Colonic mucosa (tissue), 4 donors: ENCODE results near the gene NPLOC4. TPM values are rescaled to one million over a fixed set of nuclear protein-coding genes. Genes with fewer than 3 reads are reported as not detected.
A peak's percentile ranks its signal among the peaks of the same experiment; 100 is the strongest.

Experiments used
- DNase-seq: peaks from one replicate; pipeline ENCODE4 v3.0.0-alpha.2; 2020
- H3K27ac ChIP-seq: fragments of 200-600 bp; one replicate; pipeline ENCODE4 v1.8.0; 2021
- H3K27me3 ChIP-seq: fragments of 200-600 bp; one replicate; pipeline ENCODE4 v1.8.0; 2021
- H3K36me3 ChIP-seq: fragments of 200-600 bp; one replicate; pipeline ENCODE4 v1.8.0; 2021
- H3K4me1 ChIP-seq: fragments of 200-600 bp; one replicate; pipeline ENCODE4 v1.8.0; 2021; ENCODE audit warnings: mild to moderate bottlenecking
- H3K4me3 ChIP-seq: fragments of 200-600 bp; one replicate; pipeline ENCODE4 v1.8.0; 2021
- H3K9ac ChIP-seq, 2 donors: one replicate each; pipeline ENCODE4 v1.7.0; 2013; ENCODE audit warnings: control low read depth in 2 of 2, low read depth in 2 of 2, low read length in 2 of 2
- H3K9me3 ChIP-seq: fragments of 200-600 bp; one replicate; pipeline ENCODE4 v1.8.0; 2021
- intact Hi-C: fragments of 100-400 bp; cut with DNase I; formaldehyde crosslinking; loops from one replicate; pipeline ENCODE4 v1.14.1; 2022
- total RNA-seq, 2 donors: library from RNA; stranded (reverse); fragmentation: NEBNext Ultra II Directional in 1 of 2; extraction: Animal tissue kit (Norgen Biotek cat#: 25700) in 1 of 2; gene quantifications; one replicate each; pipeline ENCODE4 v1.2.1, GENCODE V29; 2021
- TF ChIP-seq, protein P1 (sequence below): fragments of 200-600 bp; IDR thresholded peaks from one replicate; pipeline ENCODE4 v1.8.0; 2022; ENCODE audit warnings: antibody characterized with exemption, mild to moderate bottlenecking
- donor health status: healthy.
- donor health status: DM: no; HTN: no; CAD: no.
- donor health status: DM: no; HTN: no; CAD: no.

The NPLOC4 gene
- total RNA-seq, 2 donors from 2014 or later, result 69.8 to 74.1 TPM

DNA sequence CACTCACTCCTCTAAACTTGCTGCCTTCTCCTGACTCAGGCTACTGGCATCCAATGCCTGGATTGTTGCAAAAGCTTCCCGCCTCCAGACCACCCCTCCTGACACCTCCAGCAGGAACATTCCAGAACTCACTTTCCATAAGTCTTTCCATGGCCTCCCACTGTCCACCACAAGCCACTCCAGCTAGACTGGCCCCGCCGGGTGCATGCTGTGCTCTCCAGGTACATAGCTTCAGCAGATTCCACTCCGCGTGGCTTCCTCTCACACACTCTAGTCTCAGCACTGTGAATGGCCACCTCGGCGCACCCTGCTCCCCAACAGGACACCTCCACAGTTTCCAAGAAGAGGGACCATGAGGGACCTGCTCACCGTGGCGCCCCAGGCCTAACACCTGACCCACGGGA is 58.9 kb downstream of the NPLOC4 start:
- no peak for DNase-seq
- Histone ChIP-seq H3K4me1 (no peaks in the 10 kb centered on the region), H3K9ac (no peak overlapping the region), H3K36me3 (no peaks in the 10 kb centered on the region), H3K9me3 (no peaks in the 10 kb centered on the region), H3K27ac (no peak overlapping the region), H3K4me3 (no peak overlapping the region), H3K27me3 (no peaks in the 10 kb centered on the region)
- TF ChIP-seq, protein P1, sequence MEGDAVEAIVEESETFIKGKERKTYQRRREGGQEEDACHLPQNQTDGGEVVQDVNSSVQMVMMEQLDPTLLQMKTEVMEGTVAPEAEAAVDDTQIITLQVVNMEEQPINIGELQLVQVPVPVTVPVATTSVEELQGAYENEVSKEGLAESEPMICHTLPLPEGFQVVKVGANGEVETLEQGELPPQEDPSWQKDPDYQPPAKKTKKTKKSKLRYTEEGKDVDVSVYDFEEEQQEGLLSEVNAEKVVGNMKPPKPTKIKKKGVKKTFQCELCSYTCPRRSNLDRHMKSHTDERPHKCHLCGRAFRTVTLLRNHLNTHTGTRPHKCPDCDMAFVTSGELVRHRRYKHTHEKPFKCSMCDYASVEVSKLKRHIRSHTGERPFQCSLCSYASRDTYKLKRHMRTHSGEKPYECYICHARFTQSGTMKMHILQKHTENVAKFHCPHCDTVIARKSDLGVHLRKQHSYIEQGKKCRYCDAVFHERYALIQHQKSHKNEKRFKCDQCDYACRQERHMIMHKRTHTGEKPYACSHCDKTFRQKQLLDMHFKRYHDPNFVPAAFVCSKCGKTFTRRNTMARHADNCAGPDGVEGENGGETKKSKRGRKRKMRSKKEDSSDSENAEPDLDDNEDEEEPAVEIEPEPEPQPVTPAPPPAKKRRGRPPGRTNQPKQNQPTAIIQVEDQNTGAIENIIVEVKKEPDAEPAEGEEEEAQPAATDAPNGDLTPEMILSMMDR, result no peak
- intact Hi-C loops, result no loop called here

DNA sequence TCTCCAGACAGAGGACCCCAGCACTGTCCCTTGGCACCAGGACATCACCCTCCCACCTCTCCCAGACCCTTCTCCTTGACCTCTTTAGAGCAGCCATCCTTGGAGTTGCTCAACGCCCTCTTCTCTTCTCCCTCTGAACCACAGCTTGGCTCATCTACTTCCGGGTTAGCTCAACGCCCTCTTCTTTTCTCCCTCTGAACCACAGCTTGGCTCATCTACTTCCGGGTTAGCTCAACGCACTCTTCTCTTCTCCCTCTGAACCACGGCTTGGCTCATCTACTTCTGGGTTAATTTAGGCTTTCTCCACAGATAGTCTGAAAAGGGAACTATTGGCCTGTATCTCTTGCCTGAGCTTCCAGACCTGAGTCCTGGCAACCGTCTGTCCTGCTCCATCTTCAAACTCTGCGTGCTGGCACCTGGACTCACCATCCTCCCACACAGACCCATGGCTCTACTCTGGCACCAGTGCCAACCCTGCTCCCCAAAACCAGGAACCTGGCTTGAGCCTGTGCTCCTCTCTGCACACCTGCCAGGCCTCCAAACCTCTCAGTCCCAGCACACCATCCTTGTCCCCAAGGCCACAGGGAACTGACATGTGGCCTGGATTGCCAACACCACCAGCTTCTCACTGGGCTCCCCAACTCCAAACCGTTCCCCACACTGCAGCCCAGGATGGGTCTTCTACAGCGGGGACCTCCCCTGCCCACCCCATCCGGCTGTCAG is 59.5 kb downstream of the NPLOC4 start:
- no peaks in the 10 kb centered on the region for H3K27me3 ChIP-seq
- TF ChIP-seq, protein P1, result no peak
- no peak overlapping the region for H3K9ac ChIP-seq
- H3K4me1 ChIP-seq, result no peaks in the 10 kb centered on the region
- no peak for DNase-seq
- H3K36me3 ChIP-seq, result no peaks in the 10 kb centered on the region
- intact Hi-C loops, result no loop called here
- no peak overlapping the region for H3K4me3 ChIP-seq
- H3K9me3 ChIP-seq, result no peaks in the 10 kb centered on the region
- no peak overlapping the region for H3K27ac ChIP-seq

DNA sequence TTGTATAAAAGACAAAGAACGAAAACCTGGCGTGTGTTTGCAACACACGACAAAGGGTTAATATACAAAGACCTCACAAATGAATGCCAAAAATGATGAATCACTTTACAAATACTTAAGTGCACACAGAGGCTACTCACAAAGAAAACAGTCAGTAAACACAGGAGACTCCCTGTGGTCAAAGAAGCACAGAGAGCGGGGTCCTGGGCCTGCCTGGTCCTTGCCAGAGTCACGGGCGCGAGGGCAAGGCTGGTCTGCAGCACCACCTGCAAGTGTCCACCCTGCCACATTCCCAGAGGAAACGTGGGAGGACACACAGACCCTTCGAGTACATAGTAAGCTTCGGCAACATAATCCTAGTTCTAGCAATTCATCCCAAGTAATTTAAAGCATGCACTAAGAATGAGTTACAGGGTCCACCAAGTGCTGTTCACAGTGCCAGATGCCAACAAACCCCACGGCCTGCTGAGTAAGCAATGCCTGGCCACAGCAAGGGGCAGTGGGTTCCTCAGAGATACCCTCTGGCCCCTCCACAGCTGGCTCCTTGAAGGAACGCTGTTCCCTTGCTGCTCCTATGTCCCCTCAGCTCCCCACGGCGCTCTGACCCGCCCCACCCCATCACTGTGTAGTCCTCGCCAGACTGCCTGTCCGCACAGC is 60.2 kb downstream of the NPLOC4 start:
- TF ChIP-seq, protein P1, result no peak

DNA sequence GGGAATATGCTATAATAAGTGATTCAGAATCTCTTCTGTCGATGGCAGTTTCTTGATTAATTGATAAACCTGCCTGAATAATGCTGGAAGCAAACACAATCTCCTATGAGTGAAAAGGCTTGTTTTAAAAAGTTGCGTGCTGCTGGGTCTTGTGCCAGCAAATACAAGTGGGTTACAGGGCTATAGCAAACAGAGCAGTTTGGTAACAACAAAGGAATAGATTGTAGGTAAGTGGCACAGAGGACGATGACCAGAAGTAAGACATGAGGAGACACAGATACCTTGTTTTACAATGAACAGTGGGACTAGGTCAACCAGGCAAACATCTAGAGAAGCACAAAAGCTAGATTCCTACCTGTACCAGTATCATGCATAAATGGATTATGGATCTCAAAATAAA is 61.1 kb downstream of the NPLOC4 start:
- no peak overlapping the region for H3K9ac ChIP-seq
- H3K4me1 ChIP-seq, result no peaks in the 10 kb centered on the region
- H3K27me3 ChIP-seq, result no peaks in the 10 kb centered on the region
- H3K27ac ChIP-seq, result peak overlapping the region; percentile 11
- TF ChIP-seq, protein P1, result no peak
- intact Hi-C loops, result no loop called here
- DNase-seq, result no peak
- H3K4me3 ChIP-seq, result no peak overlapping the region
- H3K36me3 ChIP-seq, result no peaks in the 10 kb centered on the region
- no peaks in the 10 kb centered on the region for H3K9me3 ChIP-seq

More for the DNA sequence above, 60.2 kb downstream of the NPLOC4 start:
- H3K4me3 ChIP-seq, result no peak overlapping the region
- intact Hi-C loops, result no loop called here
- no peak overlapping the region for H3K27ac ChIP-seq
- no peaks in the 10 kb centered on the region for H3K9me3 ChIP-seq
- H3K27me3 ChIP-seq, result no peaks in the 10 kb centered on the region
- H3K4me1 ChIP-seq, result no peaks in the 10 kb centered on the region
- no peak for DNase-seq
- H3K9ac ChIP-seq, result no peak overlapping the region
- H3K36me3 ChIP-seq, result no peaks in the 10 kb centered on the region

DNA sequence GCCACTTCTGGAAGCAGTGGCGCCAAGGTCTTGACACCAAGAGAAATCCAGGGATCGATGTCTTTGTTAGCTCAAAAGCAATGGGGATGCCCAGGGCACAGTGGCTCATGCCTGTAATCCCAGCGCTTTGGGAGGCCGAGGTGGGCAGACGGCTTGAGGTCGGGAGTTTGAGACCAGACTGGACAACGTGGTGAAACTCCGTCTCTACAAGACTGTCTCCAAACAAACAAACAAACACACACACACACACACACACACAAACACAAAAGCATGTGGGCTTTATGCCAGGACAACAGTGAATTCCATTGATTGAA is 62.3 kb downstream of the NPLOC4 start:
- Histone ChIP-seq H3K27ac (no peak overlapping the region), H3K36me3 (no peaks in the 10 kb centered on the region), H3K27me3 (no peaks in the 10 kb centered on the region), H3K4me3 (no peak overlapping the region), H3K4me1 (no peaks in the 10 kb centered on the region), H3K9me3 (no peaks in the 10 kb centered on the region), H3K9ac (no peak overlapping the region)
- TF ChIP-seq, protein P1, result no peak
- intact Hi-C loops, result no loop called here
- no peak for DNase-seq
